Gastroesophageal sphincter (tissue), 3 donors: Measurements from ENCODE around the gene RNASE11.

Experiments
- EP300 ChIP-seq: sonication (generic); formaldehyde crosslinking; IDR thresholded peaks from one replicate; pipeline ENCODE4 v1.6.1; 2017; ENCODE audit warnings: antibody characterized with exemption, mild to moderate bottlenecking
- POLR2A ChIP-seq, 2 donors: fragments of 450-650 bp; IDR thresholded peaks; one replicate each; pipeline ENCODE4 v1.6.1; 2017; ENCODE audit warnings: antibody characterized with exemption in 2 of 2, mild to moderate bottlenecking in 2 of 2, moderate library complexity in 1 of 2
- POLR2AphosphoS5 ChIP-seq: sonication (generic); formaldehyde crosslinking; IDR thresholded peaks from one replicate; pipeline ENCODE4 v1.6.1; 2017; ENCODE audit warnings: antibody characterized with exemption
- TF ChIP-seq, protein P1 (sequence below), 4 experiments: fragments of 200-600 bp in 2 of 4; fragments of 450-650 bp in 2 of 4; sonication (generic) in 1 of 4; IDR thresholded peaks; one replicate each; pipeline ENCODE4 v1.5.1; 2017 to 2019; ENCODE audit warnings: antibody characterized with exemption in 4 of 4, mild to moderate bottlenecking in 2 of 4, moderate library complexity in 2 of 4

DNA sequence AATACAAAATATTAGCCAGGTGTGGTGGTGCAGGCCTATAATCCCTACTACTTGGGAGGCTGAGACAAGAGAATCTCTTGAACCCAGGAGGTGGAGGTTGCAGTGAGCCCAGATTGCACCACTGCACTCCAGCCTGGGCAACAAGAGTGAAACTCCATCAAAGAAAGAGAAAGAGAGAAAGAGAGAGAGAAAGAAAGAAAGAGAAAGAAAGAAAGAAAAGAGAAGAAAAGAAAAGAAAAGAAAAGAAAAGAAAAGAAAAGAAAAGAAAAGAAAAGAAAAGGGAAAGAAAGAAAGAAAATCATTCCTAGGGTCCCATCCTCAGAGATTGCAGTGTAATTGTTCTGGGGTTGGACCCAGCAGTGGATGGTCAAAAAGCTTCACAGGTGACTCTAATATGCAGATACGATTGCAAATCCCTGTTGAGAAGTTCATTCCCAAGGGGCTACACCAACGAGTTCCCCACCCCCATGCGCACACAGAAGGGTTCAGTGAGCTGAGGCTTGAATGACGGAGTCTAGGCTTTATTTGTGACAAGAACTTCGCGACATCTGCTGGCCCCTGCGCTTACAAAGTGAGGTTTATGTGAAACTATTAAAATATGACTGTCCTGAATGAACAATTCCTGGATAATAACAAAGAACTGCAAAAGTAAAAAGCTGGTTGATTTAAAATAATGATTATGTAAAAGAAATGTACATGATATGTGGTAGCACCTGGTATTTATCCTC, 20.7 kb upstream of the RNASE11 start:
- TF ChIP-seq, protein P1, sequence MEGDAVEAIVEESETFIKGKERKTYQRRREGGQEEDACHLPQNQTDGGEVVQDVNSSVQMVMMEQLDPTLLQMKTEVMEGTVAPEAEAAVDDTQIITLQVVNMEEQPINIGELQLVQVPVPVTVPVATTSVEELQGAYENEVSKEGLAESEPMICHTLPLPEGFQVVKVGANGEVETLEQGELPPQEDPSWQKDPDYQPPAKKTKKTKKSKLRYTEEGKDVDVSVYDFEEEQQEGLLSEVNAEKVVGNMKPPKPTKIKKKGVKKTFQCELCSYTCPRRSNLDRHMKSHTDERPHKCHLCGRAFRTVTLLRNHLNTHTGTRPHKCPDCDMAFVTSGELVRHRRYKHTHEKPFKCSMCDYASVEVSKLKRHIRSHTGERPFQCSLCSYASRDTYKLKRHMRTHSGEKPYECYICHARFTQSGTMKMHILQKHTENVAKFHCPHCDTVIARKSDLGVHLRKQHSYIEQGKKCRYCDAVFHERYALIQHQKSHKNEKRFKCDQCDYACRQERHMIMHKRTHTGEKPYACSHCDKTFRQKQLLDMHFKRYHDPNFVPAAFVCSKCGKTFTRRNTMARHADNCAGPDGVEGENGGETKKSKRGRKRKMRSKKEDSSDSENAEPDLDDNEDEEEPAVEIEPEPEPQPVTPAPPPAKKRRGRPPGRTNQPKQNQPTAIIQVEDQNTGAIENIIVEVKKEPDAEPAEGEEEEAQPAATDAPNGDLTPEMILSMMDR (IDR thresholded peaks at IDR 0.05): no peak
- TF ChIP-seq POLR2A (IDR thresholded peaks at IDR 0.05) (no peak), EP300 (no peak), POLR2AphosphoS5 (no peak)
